Hepatocyte (in vitro differentiated cells): ENCODE measurements around the gene AHCY.
"Not testable (repeated sequence)": the region's sequence is repeated elsewhere in the genome, so short reads cannot be mapped to it uniquely, and the experiment has no call there.

Experiments
- EZH2 ChIP-seq: fragments of 200-600 bp; sonication (generic); IDR thresholded peaks from 2 replicates; pipeline ENCODE4 v1.6.1; 2016; ENCODE audit warnings: antibody characterized with exemption, mild to moderate bottlenecking, borderline replicate concordance
- TF ChIP-seq, protein P1 (sequence below): fragments of 200-600 bp; sonication (generic); IDR thresholded peaks from 2 replicates; pipeline ENCODE4 v1.5.1; 2016; ENCODE audit warnings: antibody characterized with exemption, mild to moderate bottlenecking; ENCODE audit not compliant: poor library complexity

DNA sequence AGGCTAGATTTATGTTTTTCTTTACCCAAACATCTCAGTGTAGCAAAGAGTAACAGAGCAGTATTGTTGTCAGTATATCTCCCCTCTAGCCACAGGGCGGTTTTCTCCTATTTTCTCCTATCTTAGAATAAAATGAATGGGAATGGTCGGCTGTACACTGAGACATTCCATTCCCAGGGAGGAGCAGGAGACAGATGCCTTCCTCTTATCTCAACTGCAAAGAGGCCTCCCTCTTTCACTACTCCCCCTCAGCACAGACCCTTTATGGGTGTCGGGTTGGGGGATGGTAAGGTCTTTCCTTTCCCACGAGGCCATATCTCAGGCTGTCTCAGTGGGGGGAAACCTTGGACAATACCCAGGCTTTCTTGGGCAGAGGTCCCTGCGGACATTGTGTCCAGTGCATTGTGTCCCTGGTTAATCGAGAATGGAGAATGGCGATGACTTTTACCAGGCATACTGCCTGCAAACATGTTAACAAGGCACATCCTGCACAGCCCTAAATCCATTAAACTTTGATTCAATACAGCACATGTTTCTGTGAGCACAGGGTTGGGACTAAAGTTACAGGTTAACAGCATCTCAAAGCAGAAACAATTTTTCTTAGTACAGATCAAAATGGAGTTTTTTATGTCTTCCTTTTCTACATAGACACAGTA is 50.6 kb downstream of the AHCY start:
- TF ChIP-seq, protein P1, sequence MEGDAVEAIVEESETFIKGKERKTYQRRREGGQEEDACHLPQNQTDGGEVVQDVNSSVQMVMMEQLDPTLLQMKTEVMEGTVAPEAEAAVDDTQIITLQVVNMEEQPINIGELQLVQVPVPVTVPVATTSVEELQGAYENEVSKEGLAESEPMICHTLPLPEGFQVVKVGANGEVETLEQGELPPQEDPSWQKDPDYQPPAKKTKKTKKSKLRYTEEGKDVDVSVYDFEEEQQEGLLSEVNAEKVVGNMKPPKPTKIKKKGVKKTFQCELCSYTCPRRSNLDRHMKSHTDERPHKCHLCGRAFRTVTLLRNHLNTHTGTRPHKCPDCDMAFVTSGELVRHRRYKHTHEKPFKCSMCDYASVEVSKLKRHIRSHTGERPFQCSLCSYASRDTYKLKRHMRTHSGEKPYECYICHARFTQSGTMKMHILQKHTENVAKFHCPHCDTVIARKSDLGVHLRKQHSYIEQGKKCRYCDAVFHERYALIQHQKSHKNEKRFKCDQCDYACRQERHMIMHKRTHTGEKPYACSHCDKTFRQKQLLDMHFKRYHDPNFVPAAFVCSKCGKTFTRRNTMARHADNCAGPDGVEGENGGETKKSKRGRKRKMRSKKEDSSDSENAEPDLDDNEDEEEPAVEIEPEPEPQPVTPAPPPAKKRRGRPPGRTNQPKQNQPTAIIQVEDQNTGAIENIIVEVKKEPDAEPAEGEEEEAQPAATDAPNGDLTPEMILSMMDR: not testable (repeated sequence)
- not testable (repeated sequence) for TF ChIP-seq EZH2
